Ascending aorta (tissue), 2 donors: Measurements from ENCODE around the gene KPNA4. TPM values are rescaled to one million over a fixed set of nuclear protein-coding genes. Genes with fewer than 3 reads are reported as not detected.

ENCODE experiments used
- DNase-seq, 2 donors: peaks; one replicate each; pipeline ENCODE4 v3.0.0-alpha.2; 2019; ENCODE audit warnings: low spot score in 2 of 2
- H3K27ac ChIP-seq, 2 donors: fragments of 200-600 bp; sonication (generic); one replicate each; pipeline ENCODE4 v1.5.1; 2016 to 2017; ENCODE audit warnings: mild to moderate bottlenecking in 1 of 2
- H3K27me3 ChIP-seq: fragments of 200-600 bp; sonication (generic); one replicate; pipeline ENCODE4 v1.5.1; 2017
- H3K36me3 ChIP-seq, 2 donors: fragments of 200-600 bp; sonication (generic); one replicate each; pipeline ENCODE4 v1.5.1; 2016
- H3K4me1 ChIP-seq, 2 donors: fragments of 200-600 bp; sonication (generic); one replicate each; pipeline ENCODE4 v1.5.1; 2016 to 2017; ENCODE audit warnings: mild to moderate bottlenecking in 1 of 2
- H3K4me3 ChIP-seq, 2 donors: fragments of 200-600 bp; sonication (generic); one replicate each; pipeline ENCODE4 v1.5.1; 2016 to 2017; ENCODE audit warnings: mild to moderate bottlenecking in 1 of 2
- H3K9me3 ChIP-seq, 2 donors: fragments of 200-600 bp; sonication (generic); one replicate each; pipeline ENCODE4 v1.5.1; 2016
- CTCF ChIP-seq, 3 experiments: fragments of 200-600 bp in 2 of 3; fragments of 450-650 bp in 1 of 3; sonication (generic) in 2 of 3; IDR thresholded peaks; one replicate each; pipeline ENCODE4 v1.5.1; 2016 to 2019; ENCODE audit warnings: antibody characterized with exemption in 3 of 3, mild to moderate bottlenecking in 1 of 3, moderate library complexity in 1 of 3
- intact Hi-C: fragments of 100-400 bp; cut with DNase I; formaldehyde crosslinking; loops from one replicate; pipeline ENCODE4 v1.15.1; 2023
- total RNA-seq: library from RNA; depleted of rRNA; stranded (reverse); fragments of >200 nt; gene quantifications from one replicate; pipeline ENCODE4 v1.1.0, GENCODE V29; 2016

The KPNA4 gene
- total RNA-seq, 1 donor from 2014 or later: 17.6 TPM

GRCh38 chr3:160588023-160588422 is 22.7 kb upstream of the KPNA4 start:
- no peaks in the 10 kb centered on the region for H3K9me3 ChIP-seq
- H3K36me3 ChIP-seq: no peaks in the 10 kb centered on the region
- DNase-seq: no peak
- H3K4me1 ChIP-seq: no peaks in the 10 kb centered on the region
- H3K27me3 ChIP-seq: no peaks in the 10 kb centered on the region
- H3K27ac ChIP-seq: no peak overlapping the region
- H3K4me3 ChIP-seq: no peak overlapping the region
- intact Hi-C loops: no loop called here
- TF ChIP-seq CTCF (IDR thresholded peaks at IDR 0.05): no peak

GRCh38 chr3:160587105-160587504 is 21.7 kb upstream of the KPNA4 start:
- TF ChIP-seq CTCF (IDR thresholded peaks at IDR 0.05): no peak
- no peaks in the 10 kb centered on the region for H3K27me3 ChIP-seq

GRCh38 chr3:160586679-160587078 is 21.3 kb upstream of the KPNA4 start:
- intact Hi-C loops: no loop called here
- DNase-seq: no peak

More at GRCh38 chr3:160587105-160587504, 21.7 kb upstream of the KPNA4 start:
- intact Hi-C loops: no loop called here
- DNase-seq: no peak
- no peaks in the 10 kb centered on the region for H3K36me3 ChIP-seq
- no peak overlapping the region for H3K4me3 ChIP-seq
- no peaks in the 10 kb centered on the region for H3K4me1 ChIP-seq
- no peak overlapping the region for H3K27ac ChIP-seq
- no peaks in the 10 kb centered on the region for H3K9me3 ChIP-seq

GRCh38 chr3:160583451-160583850 is 18.1 kb upstream of the KPNA4 start:
- no peak for TF ChIP-seq CTCF (IDR thresholded peaks at IDR 0.05)
- Histone ChIP-seq H3K27ac (no peak overlapping the region), H3K4me3 (no peak overlapping the region), H3K27me3 (no peaks in the 10 kb centered on the region), H3K4me1 (no peaks in the 10 kb centered on the region), H3K9me3 (no peaks in the 10 kb centered on the region), H3K36me3 (no peaks in the 10 kb centered on the region)
- intact Hi-C loops: no loop called here
- no peak for DNase-seq

More at GRCh38 chr3:160586679-160587078, 21.3 kb upstream of the KPNA4 start:
- no peak for TF ChIP-seq CTCF (IDR thresholded peaks at IDR 0.05)
- Histone ChIP-seq H3K27ac (no peak overlapping the region), H3K4me1 (no peaks in the 10 kb centered on the region), H3K9me3 (no peaks in the 10 kb centered on the region), H3K27me3 (no peaks in the 10 kb centered on the region), H3K36me3 (no peaks in the 10 kb centered on the region), H3K4me3 (no peak overlapping the region)

GRCh38 chr3:160580938-160581337 is 15.6 kb upstream of the KPNA4 start:
- Histone ChIP-seq H3K4me1 (no peaks in the 10 kb centered on the region), H3K36me3 (no peaks in the 10 kb centered on the region), H3K27ac (no peak overlapping the region), H3K9me3 (no peaks in the 10 kb centered on the region), H3K27me3 (no peaks in the 10 kb centered on the region), H3K4me3 (no peak overlapping the region)
- intact Hi-C loops: no loop called here
- DNase-seq: no peak
- TF ChIP-seq CTCF (IDR thresholded peaks at IDR 0.05): no peak

- H3K9me3 ChIP-seq: no peaks in the 10 kb centered on the region
- peak in 1 of 3 experiments; percentile 23 for TF ChIP-seq CTCF (IDR thresholded peaks at IDR 0.05)
- no peaks in the 10 kb centered on the region for H3K4me1 ChIP-seq
- DNase-seq: no peak
- H3K36me3 ChIP-seq: no peaks in the 10 kb centered on the region
- H3K27ac ChIP-seq: no peak overlapping the region
- H3K27me3 ChIP-seq: no peaks in the 10 kb centered on the region
- H3K4me3 ChIP-seq: no peak overlapping the region
- intact Hi-C loops: no loop called here
Measured at GRCh38 chr3:160577556-160578195, 12.3 kb upstream of the KPNA4 start.
